SKM-1 (cell line): ENCODE results near the gene TPD52L1.

ENCODE experiments used
- DNase-seq: peaks from one replicate; lab custom pipeline; 2025; ENCODE audit not compliant: unreplicated experiment; lab: John Stamatoyannopoulos, UW

TPD52L1 gene

DNA sequence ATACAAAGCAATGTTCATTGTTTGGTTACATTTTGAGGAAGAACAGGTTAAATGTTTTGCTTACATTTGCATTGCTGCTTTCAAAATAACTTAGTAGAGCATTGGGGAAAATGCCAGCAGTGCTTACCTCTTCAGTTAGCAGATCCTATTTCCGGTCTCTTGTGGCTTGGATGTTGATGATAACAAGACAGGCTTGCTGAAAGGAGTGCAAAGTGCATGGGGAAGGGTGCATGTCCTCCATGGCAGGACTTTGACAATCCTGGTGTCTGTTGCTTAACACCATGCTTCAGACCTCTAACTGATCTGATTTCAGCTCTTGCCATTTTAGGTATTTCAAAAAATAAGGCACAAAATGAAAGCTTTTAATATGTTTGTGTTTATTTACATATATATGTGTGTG lies 21.1 kb downstream of the TPD52L1 start:
- DNase-seq, result no peak

DNA sequence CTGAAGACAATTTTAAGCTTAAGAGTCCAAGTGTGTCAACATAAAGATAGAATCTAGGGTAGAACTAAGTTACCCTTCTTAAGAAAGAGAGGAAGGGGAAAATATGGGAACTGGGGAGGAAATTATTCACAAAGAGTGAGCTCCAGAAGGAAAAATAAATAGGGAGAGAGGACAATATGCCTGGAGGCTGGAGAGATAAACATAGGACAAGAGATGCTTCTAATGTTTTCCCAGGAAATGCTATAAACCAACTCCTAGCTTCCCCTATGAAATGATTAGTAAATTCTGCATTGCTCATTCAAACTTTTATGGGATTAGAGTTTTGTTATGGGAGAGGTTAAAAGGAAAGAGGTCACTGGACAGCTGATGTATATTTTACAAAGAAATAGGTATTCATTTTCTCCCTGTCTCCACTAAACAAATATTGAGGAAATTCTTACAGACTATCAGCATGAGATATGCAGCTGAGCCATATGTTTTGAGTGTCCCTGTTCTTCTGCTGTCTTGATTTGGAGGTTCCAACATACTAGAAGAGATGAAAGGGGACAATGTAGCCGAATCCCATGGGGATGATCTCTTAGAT lies 22.0 kb downstream of the TPD52L1 start:
- DNase-seq, result no peak

DNA sequence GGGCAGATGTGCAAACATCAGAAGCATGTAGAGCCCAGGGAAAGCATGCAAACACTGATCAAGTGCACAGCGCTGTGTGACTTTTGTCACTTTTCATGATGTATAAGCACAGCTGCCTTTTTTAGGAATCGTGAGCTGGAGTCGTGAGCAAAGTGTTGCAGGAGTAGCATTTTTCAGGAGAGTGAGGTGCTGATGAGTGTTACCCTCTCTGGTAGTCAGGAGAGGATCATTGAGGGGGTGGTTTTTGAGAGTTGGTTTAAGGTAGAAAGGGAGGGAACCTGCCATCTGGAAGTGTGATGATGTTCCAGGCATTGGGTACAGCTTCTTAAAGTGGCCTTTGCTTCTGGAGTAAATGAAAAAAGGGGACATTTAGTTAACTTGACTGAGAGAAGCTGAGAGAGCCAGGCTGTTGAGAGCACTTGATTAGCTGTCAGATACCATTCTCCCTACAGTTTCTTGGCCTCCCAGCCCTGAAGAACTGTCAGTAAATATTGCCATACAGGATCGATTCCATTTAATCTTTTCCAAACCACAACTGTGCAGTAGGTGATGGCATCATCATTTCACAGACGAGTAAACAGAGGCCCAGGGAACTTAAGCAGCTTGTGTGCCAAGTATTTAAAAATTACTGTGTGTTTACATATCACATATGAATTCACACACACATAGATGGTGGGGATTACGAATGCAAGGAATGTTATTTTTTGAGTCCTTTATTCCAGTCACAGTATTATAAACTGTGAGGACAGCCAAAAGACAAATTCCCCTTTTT lies 28.9 kb downstream of the TPD52L1 start:
- DNase-seq, result no peak

DNA sequence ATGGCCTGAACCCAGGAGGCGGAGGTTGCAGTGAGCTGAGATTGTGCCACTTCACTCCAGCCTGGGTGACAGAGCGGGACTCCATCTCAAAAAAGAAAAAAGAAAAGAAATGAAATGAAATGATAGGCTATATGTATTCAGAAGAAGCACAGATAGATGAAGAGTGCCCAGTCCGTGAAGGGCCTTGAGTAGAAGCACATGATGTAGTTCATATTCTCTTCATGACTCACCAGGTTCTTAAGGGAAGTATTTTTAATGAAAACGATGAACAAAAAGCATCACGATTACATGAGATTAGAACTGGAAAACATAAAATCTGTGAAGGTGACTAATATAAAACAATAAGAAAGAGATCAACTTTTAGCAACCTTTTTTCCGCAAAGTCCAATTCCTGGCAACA lies 29.8 kb downstream of the TPD52L1 start:
- no peak for DNase-seq

DNA sequence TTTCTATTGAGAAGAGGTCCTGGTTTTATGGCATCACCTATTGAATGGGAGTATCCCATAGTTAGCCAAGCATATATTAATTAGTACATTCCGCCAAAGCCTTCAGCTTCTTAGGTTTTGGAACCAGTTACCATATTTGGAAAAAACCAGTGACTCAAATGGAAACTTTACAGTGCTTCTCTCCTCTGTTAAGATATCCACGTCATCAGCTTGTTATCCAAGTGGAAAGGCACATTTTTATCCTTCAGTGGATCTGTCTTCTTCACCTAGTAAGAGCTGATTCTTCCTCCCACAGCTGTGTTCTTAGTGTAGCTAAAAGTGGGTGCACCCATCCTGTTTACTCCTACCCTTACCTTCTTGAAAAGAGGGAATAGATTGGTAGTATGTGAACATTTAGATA lies 34.5 kb downstream of the TPD52L1 start:
- DNase-seq, result no peak

DNA sequence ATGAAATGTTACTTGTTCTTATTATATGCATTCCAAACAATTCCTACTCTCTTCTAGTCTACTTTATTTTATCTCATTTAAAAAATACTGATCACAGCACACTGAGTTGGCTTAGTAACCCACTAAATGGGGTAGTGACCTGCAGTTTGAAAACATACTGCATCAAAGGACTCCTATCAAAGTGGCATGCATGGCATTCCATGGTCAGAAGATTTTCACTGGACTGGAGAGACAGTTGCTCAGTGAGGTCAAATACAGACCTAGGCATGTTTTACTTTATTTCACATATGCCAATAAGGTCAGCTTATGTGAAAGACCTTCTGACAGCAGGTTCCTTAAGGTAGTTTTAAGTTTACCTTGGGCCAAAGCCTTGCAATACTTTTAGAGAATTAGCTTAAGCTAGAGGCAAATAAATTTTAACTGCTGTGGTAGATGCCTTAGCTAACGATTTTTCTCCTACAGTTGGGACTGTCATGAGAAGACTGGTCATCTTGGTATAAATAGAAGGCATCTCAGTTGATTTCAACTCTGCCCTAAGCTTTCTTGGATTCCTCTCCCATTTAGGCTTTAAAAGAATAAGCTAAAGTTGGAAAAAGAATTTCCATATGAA lies 35.1 kb downstream of the TPD52L1 start:
- no peak for DNase-seq

DNA sequence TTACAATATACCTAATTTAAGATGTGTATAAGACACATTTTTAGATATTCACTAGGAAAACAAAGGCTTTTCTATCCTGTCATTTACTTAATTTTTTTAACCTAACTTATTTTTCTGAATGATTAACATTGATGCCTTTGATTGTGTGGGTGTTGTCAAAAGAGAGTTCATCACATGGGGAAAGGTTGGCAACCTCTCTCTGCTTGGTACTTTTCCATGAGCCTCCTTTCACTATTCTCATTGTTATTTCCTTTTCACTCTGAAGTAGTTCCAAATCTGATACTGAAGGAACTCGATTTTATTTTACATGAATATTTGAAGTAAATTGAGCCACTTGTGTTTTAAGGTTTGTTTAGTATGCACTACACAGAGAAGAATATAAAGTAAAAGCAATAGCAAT lies 35.9 kb downstream of the TPD52L1 start:
- no peak for DNase-seq

DNA sequence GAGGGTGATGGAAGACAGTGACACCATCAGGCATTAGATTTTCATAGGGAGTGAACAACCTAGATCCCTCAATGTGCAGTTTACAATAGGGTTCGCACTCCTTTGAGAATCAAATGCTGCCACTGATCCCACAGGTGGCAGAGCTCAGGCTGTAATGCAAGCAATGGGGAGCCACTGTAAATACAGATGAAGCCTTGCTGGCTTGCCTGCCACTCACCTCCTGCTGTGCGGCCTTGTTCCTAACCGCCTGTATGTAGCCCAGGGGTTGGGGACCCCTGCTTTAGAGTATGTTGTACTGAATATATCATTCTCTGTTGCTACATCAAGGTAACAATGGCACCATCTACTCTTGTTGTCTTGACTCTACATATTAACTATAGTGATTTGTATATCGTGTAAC lies 37.1 kb downstream of the TPD52L1 start:
- DNase-seq, result no peak

DNA sequence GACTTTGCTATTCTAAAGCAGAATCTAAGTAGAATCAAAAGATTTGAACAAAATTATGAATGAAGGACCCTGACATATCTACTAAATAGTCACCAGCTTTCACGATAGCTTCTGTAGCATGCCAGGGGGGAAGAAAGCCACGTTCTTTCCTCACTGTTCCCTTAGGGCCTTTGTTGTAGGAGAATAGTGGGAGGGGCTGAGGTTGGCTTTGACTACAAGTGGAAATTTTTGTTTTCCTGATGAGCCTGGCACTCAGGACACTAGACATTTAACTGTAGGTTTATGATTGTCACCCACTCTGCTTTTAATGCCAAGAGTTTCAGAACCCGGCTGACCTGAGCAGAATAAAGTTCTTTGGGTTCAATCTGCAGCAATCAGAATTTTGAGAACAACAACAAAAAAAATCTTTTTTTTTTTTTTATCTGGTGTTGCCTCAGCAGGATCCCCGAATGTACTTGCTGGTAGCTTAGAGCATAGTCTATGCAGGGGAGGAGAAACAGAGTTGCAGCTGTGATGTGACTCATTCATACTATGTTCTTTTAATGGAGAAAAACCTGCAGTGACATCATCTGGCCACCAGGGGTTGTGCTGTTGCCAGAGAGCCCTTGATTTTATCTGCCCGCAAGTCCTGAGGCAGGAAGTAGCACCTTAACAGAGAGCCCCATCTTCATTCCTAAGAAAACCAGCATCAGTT lies 38.5 kb downstream of the TPD52L1 start:
- peak; percentile 71 for DNase-seq

DNA sequence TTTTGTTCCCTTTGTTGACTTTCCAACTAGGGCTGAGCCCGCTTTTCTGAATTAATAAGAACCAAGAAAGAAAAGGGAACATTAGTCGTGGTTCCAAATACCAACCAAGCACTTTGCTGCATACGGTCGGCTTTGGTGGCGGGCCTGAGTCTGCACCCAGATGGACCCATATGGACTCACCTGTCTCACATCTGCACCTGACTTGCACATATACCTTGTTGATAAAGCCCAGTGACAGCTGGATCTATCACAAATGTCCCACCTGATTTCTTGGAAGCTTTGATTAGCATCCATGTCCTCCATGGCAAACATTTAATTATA lies 39.0 kb downstream of the TPD52L1 start:
- no peak for DNase-seq

DNA sequence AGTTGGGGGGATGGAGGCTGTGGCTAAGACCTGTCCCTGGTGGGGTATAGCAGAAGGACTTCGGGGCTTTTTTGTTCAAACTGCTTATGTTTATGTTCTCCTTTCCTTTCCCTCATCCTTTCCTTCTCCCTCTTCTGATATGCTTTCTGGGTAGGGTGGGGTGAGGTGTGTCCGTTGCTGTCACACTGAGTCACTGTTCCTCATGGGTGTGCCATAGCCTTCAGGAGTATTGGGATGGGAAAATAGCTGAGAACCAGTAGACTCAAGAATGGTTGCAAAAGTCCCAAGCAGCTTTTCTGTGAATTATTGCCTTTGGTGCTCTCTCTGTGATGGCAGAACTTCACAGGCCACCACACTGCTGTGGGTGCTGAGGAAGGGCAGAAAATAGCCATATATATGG lies 39.6 kb downstream of the TPD52L1 start:
- no peak for DNase-seq

DNA sequence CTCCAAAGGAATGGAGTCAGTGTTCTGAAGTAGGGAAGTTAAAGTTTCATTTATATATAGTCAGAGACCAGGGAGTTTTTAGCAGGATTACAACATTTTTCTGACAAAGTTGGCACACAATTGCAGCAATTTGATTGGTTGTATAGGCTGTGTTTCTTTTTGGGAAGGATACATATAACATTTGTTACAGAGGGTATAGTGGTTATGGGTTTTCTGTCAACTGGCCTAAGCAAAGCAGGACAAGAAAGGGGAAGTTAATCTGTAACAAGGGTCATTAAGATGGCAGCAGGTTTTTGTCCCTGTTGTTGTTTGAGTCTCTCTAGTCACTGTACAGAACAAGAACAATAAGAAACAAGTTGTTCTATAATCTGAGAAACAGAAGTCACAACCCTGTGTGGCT lies 41.4 kb downstream of the TPD52L1 start:
- peak; percentile 57 for DNase-seq

DNA sequence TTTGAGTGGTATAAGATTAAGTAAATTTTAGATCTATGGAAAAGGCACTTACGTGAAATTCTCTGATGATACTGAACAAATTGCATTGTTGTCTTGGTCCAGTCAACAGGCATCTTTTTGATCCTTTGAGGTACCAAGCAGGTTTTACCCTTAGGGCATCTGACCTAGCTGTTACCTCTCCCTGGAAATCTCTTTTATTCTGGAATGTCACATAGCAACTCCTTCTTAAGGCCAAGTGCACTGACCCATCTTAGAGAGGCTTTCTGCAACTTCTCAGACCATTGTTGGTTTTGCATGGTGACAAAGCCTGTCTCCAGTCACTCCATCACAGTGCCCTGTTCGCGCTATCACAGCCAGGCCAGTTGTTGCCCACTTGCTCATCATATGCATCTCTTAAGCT lies 42.0 kb downstream of the TPD52L1 start:
- no peak for DNase-seq

DNA sequence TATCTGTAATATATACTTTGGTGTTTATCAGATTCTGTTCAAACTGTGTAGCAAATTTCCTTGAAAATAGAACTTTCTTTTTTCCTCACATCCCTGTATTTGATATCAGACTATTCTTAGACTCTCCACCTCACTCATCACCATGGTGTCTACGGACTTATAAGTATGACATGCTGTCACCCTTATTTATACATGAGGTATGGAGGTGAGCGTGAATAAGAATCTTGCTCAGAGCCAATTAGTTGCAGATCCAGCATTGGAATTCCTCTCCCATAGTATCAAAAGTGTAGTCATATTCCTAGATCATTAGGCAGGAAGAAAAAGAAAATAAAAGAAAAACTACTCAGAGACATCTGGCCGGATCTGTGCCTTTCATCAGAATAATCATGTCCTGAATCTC lies 43.0 kb downstream of the TPD52L1 start:
- no peak for DNase-seq

DNA sequence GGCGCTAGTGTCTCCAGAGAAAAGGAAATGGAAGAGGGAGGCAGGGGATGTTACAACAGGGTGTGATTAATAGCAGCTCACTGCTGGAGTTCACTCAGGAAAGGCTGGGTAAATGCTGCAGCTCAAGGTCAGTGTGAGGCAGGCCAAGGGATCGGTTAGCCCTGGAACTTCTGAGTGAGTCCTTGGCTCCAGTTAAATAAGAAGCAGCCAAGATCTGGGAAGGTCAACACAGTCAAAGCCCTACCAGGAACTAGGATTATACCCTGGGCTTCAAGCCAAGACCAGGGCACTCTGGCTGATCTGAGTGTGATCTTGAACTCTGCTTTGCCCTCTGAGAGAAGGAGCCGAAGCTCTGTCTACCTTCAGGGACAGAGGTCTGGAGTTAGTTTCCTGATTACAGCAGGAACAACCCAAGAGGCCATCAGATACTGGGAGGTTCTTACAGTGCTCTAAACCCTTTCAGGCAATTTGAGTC lies 44.3 kb downstream of the TPD52L1 start:
- no peak for DNase-seq

DNA sequence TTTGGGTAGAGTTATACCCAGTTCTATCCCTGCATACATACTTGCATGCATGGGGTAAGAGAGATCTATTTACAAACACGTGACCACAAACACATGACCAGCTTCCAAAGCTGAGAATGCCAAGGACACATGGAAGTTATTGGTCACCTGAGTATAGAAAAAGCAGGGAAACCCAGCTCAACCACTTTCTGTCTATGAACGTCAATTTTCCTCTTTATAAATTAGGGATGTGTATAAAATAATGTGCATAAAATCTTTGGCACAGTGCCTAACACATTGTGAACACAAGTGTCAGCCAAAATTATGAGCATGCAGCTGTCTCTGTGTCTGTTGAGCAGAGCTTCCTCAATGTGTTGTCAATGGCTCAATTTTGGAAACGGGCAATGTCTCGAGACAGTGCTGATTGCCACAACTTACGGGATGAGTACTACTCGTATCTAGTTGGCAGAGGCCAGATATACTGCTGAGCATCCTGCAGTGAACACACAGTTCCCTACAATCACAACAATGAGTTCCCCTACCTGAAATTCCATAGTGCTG lies 44.9 kb downstream of the TPD52L1 start:
- no peak for DNase-seq

DNA sequence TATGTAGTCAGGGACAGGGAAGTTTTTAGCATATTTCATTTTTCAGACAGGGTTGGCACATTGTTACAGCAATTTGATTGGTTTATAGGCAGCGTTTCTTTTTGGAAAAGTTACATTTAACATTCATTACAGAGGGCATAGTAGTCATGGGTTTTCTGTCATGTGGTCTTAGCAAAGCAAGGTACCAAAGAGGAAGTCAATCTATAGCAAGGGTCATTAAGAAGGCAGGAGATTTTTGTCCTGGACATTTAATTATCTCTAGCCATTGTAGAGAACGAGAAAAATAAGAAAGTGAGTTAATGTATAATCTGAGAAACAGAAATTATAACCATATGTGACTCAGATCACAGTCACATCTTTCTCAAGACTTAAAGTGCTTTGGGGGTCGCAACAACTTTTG lies 47.4 kb downstream of the TPD52L1 start:
- no peak for DNase-seq

DNA sequence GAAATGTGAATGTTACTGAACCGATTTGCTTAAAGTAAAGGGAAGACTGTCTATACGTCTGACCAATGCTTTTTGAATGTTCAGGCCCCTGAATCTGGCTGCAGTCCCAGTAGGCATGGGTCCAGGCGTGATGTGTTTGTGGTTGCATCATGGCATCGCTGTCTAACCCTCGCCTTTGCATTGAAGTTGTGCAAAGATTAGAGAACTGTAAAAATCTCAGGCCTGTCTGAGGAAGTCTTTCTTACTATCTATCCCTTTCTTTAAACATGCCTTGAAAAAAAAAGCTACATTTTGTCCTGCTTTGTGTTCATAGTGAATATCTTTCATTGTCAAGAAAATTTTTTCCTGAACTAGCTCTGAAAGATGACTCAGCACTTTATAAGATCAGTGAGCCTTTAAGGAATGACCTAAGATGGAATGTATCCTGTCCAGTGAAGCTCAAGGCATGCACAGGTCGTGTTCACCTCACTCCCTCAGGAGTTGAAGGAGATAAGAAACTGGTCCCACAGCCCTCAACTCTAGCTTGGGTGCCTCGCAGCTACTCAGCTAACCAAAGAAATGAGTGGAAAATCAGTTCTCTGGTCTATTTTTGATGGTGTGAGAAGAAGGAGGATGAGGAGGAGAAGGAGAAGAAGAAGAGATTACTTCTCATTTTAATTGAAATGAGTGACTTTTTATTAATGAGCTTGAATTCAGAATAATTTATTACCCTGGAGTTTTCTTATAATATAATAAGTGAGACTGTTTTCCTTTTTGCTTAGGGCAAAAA lies 48.6 kb downstream of the TPD52L1 start:
- DNase-seq, result peak; percentile 12

DNA sequence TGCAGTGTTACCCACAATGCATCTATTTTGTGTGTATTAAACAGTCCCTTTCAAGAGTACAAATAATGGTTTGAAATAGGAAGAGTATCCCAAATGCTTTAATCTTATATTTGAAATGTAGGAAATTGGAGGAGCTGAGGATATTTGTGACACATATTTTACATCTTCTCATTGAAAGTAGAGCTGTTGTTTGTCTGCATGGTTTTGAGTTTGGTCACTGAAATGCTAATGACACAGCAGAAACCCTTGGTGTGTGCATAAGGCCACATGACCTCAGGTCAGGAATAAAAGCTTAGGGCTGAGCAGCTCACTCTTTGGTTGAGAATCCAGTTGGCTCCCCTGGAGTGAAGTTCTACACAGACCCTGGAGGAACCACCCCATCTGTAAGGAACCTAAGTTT lies 49.8 kb downstream of the TPD52L1 start:
- DNase-seq, result no peak

DNA sequence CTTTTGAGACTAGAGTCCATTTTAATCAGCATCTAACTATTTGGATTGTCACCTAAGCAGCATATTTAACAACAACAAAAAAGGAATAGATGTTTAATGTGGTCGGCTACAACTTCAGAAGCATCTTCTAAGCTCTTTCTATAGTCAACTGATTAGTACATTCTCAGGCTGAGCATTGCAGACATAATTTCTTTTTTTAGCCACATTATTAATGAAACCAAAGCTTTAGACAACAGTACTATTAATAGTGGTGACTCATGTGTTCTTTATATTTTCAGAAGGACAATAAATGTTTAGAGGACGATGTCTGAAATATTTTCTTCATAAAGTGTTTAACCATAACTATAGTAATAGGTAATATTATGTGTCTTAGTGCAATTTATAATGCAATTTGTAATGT lies 52.4 kb downstream of the TPD52L1 start:
- DNase-seq, result no peak

DNA sequence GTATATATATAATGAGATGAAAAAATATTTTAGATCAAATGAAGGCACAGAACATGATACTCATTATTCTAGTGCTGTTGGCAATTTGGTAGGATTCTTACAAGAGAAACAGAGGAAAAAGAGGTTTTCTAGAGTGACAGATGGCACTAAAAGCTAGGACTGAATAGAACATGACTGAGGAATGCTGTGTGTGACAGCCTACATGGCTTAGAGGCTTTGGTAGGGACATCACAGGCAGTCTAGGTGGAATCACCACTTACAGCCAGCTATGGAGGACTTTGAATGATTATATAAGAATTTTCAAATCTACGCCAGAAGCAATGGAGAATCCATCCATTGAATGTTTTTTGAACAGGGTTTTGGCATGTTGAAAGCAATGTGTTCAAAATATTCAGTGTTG lies 52.8 kb downstream of the TPD52L1 start:
- no peak for DNase-seq
